ENCODE results near the gene WDR44. TPM values are rescaled to one million over a fixed set of nuclear protein-coding genes. Genes with fewer than 3 reads are reported as not detected.

WDR44 gene
- total and polyA plus RNA-seq, 2 of the 4 experiments (the other 2 are of a cell fraction) = 10.0 to 11.8 TPM

DNA sequence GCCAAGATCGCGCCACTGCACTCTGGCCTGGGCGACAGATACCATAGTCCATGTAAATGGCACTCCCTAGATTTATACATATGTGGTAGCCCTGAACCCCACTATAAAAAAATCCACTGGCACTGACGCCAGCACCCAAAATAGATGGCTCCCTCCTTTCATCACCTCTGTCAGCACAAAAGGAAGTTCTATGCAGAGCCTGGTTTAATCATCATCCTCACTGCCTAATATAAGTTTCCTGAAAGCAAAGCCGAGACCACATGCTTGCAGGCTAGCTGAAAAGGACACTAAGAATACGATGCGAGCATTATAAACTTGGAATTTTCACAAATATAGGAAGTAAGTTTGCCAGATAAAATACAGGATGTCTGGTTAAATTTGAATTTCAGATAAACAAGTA lies 122.2 kb downstream of the WDR44 start:
- Histone ChIP-seq H3K79me1 (ENCODE audit: low read depth in 1 of 2, low read length in 2 of 2) (no peaks in the 10 kb centered on the region), H3K56ac (ENCODE audit: extremely low read depth, insufficient read depth, low read length) (no peak overlapping the region), H4K5ac (ENCODE audit: low read depth, low read length) (no peak overlapping the region), H3K4me1 (ENCODE audit: control insufficient read depth, insufficient read depth, low read length) (no peaks in the 10 kb centered on the region), H3K23ac (ENCODE audit: low read depth, low read length) (no peak overlapping the region), H3K9ac (ENCODE audit: low read depth, low read length) (no peak overlapping the region), H2AK5ac (ENCODE audit: low read depth, low read length) (no peak overlapping the region), H3K18ac (ENCODE audit: low read depth, low read length) (no peak overlapping the region), H4K91ac (ENCODE audit: insufficient read depth, low read depth, low read length) (no peak overlapping the region), H4K8ac (ENCODE audit: low read depth in 2 of 2, low read length in 2 of 2) (no peak overlapping the region), H2BK5ac (ENCODE audit: low read depth, low read length, poor library complexity, severe bottlenecking) (no peak overlapping the region), H2AK9ac (replicated peaks; ENCODE audit: low read depth, low read length, poor library complexity) (no peak overlapping the region), H4K20me1 (ENCODE audit: insufficient read depth, low read length) (no peaks in the 10 kb centered on the region), H2BK15ac (ENCODE audit: low read depth, low read length) (no peak overlapping the region), H3K9me3 (ENCODE audit: control insufficient read depth, insufficient read depth, low read length) (peaks cover 1% of the 10 kb centered on the region; the same call in 1 of the 2 replicates), H2BK20ac (ENCODE audit: low read depth, low read length) (no peak overlapping the region), H3K9me1 (ENCODE audit: insufficient read depth, low read length) (no peaks in the 10 kb centered on the region), H2BK120ac (ENCODE audit: low read depth, low read length) (no peak overlapping the region), H3K27me3 (ENCODE audit: control insufficient read depth, insufficient read depth, low read length) (no peaks in the 10 kb centered on the region), H3K36me3 (ENCODE audit: control insufficient read depth, insufficient read depth, low read length) (no peaks in the 10 kb centered on the region), H3K4me3 (ENCODE audit: insufficient read depth, low read depth, low read length) (no peak overlapping the region), H3K4ac (ENCODE audit: low read depth, low read length) (no peak overlapping the region), H3K14ac (replicated peaks; ENCODE audit: low read depth, low read length) (no peak overlapping the region), H3K27ac (ENCODE audit: insufficient read depth, low read length) (no peak overlapping the region), H3K4me2 (ENCODE audit: low read depth, low read length) (no peak overlapping the region), H2AFZ (replicated peaks; ENCODE audit: low read length, poor library complexity) (no peak overlapping the region)
- ChIA-PET CTCF (interaction anchor here (1.1 kb wide), 1 partner anchor 9 kb away, joined by 4 read pairs; no protein-coding TSS in a partner anchor), POLR2A (ENCODE audit: unreplicated experiment) (no interaction called here)
- DNase-seq = no peak
- dilution Hi-C loops (cut with HindIII; ENCODE audit: low sequenced_read_pairs, unreplicated experiment) (no loop called here), intact Hi-C loops (cut with micrococcal nuclease) (no loop called here), in situ Hi-C loops (cut with MboI; ENCODE audit: low sequenced_read_pairs) (loop anchor here (10.0 to 25.0 kb wide), 2 partner anchors 117 to 344 kb away; partner anchors contain the start of gene ZCCHC12)
- BruUV-seq (replicated peaks) = no TSS peak
- TF ChIP-seq MAFK (IDR thresholded peaks at IDR 0.05; ENCODE audit: low read depth, low read length) (no peak), FOS (IDR thresholded peaks at IDR 0.05; ENCODE audit: low read depth, low read length) (no peak), NFE2L2 (IDR thresholded peaks at IDR 0.05; ENCODE audit: low read depth, low read length) (no peak), CEBPB (IDR thresholded peaks at IDR 0.05; ENCODE audit: low read depth, low read length) (no peak), SMC3 (IDR thresholded peaks at IDR 0.05; ENCODE audit: low read depth, low read length) (no peak), POLR2A (IDR thresholded peaks at IDR 0.05; ENCODE audit: low read depth, low read length) (no peak), MAZ (IDR thresholded peaks at IDR 0.05; ENCODE audit: borderline replicate concordance, low read depth, low read length) (no peak), RFX5 (IDR thresholded peaks at IDR 0.05; ENCODE audit: low read depth, low read length) (no peak), MXI1 (IDR thresholded peaks at IDR 0.05; ENCODE audit: borderline replicate concordance, low read depth, low read length) (no peak)
- TF ChIP-seq, protein P1, sequence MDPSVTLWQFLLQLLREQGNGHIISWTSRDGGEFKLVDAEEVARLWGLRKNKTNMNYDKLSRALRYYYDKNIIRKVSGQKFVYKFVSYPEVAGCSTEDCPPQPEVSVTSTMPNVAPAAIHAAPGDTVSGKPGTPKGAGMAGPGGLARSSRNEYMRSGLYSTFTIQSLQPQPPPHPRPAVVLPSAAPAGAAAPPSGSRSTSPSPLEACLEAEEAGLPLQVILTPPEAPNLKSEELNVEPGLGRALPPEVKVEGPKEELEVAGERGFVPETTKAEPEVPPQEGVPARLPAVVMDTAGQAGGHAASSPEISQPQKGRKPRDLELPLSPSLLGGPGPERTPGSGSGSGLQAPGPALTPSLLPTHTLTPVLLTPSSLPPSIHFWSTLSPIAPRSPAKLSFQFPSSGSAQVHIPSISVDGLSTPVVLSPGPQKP (IDR thresholded peaks at IDR 0.05; ENCODE audit: borderline replicate concordance, low read depth, low read length) = no peak
- TF ChIP-seq, protein P2, sequence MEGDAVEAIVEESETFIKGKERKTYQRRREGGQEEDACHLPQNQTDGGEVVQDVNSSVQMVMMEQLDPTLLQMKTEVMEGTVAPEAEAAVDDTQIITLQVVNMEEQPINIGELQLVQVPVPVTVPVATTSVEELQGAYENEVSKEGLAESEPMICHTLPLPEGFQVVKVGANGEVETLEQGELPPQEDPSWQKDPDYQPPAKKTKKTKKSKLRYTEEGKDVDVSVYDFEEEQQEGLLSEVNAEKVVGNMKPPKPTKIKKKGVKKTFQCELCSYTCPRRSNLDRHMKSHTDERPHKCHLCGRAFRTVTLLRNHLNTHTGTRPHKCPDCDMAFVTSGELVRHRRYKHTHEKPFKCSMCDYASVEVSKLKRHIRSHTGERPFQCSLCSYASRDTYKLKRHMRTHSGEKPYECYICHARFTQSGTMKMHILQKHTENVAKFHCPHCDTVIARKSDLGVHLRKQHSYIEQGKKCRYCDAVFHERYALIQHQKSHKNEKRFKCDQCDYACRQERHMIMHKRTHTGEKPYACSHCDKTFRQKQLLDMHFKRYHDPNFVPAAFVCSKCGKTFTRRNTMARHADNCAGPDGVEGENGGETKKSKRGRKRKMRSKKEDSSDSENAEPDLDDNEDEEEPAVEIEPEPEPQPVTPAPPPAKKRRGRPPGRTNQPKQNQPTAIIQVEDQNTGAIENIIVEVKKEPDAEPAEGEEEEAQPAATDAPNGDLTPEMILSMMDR (conservative IDR thresholded peaks at IDR 0.05; ENCODE audit: low read depth, low read length) = no peak
- TF ChIP-seq, protein P3, sequence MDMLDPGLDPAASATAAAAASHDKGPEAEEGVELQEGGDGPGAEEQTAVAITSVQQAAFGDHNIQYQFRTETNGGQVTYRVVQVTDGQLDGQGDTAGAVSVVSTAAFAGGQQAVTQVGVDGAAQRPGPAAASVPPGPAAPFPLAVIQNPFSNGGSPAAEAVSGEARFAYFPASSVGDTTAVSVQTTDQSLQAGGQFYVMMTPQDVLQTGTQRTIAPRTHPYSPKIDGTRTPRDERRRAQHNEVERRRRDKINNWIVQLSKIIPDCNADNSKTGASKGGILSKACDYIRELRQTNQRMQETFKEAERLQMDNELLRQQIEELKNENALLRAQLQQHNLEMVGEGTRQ (IDR thresholded peaks at IDR 0.05; ENCODE audit: low read depth, low read length) = no peak
- 94% methylated on average over 3 of the region's 7 CpGs; no CpG with 5 or more reads in 1 of the 2 experiments for WGBS, 2 experiments (ENCODE audit: extremely low coverage in 2 of 2, insufficient read length in 1 of 2)
- no peak for ATAC-seq (ENCODE audit: low read depth)

All from IMR-90 (cell line).